Heart right ventricle (tissue), 16 donors: ENCODE data around the gene HSPA1L. TPM values are rescaled to one million over a fixed set of nuclear protein-coding genes. Genes with fewer than 3 reads are reported as not detected.
"Not testable (repeated sequence)": the region's sequence is repeated elsewhere in the genome, so short reads cannot be mapped to it uniquely, and the experiment has no call there.

ENCODE experiments used
- ATAC-seq, 8 donors: fragments of 200-7000 bp; cut with Tn5 transposase; one replicate each; pipeline ENCODE4 v1.9.1; 2020; ENCODE audit warnings: mild to moderate bottlenecking in 8 of 8, moderate library complexity in 8 of 8, moderate number of reproducible peaks in 1 of 8
- DNase-seq, 2 donors: peaks; one replicate each; pipeline ENCODE4 v3.0.0-alpha.2; 2020
- H3K27ac ChIP-seq, 10 donors: fragments of 200-600 bp; sonication (generic) in 2 of 10; one replicate each; pipeline versions ENCODE4 v1.5.0 to v1.8.0; 2020 to 2022; ENCODE audit warnings: mild to moderate bottlenecking in 3 of 10
- H3K27me3 ChIP-seq, 7 donors: fragments of 200-600 bp; one replicate each; pipeline ENCODE4 v1.8.0; 2021 to 2022; ENCODE audit warnings: mild to moderate bottlenecking in 2 of 7
- H3K36me3 ChIP-seq, 9 donors: fragments of 200-600 bp; sonication (generic) in 1 of 9; one replicate each; pipeline versions ENCODE4 v1.5.0 to v1.8.0; 2020 to 2022; ENCODE audit warnings: mild to moderate bottlenecking in 2 of 9
- H3K4me1 ChIP-seq, 9 donors: fragments of 200-600 bp; sonication (generic) in 1 of 9; one replicate each; pipeline versions ENCODE4 v1.5.0 to v1.8.0; 2020 to 2022; ENCODE audit warnings: mild to moderate bottlenecking in 4 of 9
- H3K4me3 ChIP-seq, 10 donors: fragments of 200-600 bp; sonication (generic) in 2 of 10; one replicate each; pipeline versions ENCODE4 v1.5.0 to v1.8.0; 2020 to 2022; ENCODE audit warnings: mild to moderate bottlenecking in 7 of 10, moderate library complexity in 2 of 10
- H3K9me3 ChIP-seq, 11 donors: fragments of 200-600 bp in 10 of 11; sonication (generic) in 2 of 11; one replicate each; pipeline versions ENCODE4 v1.5.0 to v1.8.0; 2013 to 2022; ENCODE audit warnings: mild to moderate bottlenecking in 2 of 11, control low read depth in 1 of 11, moderate library complexity in 1 of 11
- CTCF ChIP-seq, 9 donors: fragments of 200-600 bp; sonication (generic) in 2 of 9; IDR thresholded peaks; one replicate each; pipeline versions ENCODE4 v1.5.0 to v1.8.0; 2021 to 2022; ENCODE audit warnings: antibody characterized with exemption in 9 of 9, mild to moderate bottlenecking in 5 of 9, moderate library complexity in 1 of 9
- WGBS, 2 donors: extraction: QIAGEN DNeasy Blood & Tissue Kit; methylation state at CpG; one replicate each; pipeline ENCODE4 v1.1.7; 2013; ENCODE audit warnings: inconsistent platforms in 1 of 2; 5-methylcytosine and 5-hydroxymethylcytosine counted together
- intact Hi-C, 10 donors: fragments of 100-400 bp; cut with DNase I; formaldehyde crosslinking; loops; one replicate each; pipeline versions ENCODE4 v1.11.1 to v1.14.2; 2022
- polyA plus RNA-seq, 2 donors: library from polyadenylated mRNA; stranded (reverse); fragments of 200-250 nt; gene quantifications; one replicate each; pipeline ENCODE4 v1.2.3, GENCODE V29; 2013
- total RNA-seq, 10 donors: library from RNA; stranded (reverse); fragmentation: NEBNext Ultra II Directional in 3 of 10; extraction: Animal tissue kit (Norgen Biotek cat#: 25700) in 3 of 10; gene quantifications; one replicate each; pipeline versions ENCODE4 v1.2.1 to v1.2.4, GENCODE V29; 2021 to 2023
- donor health status: Arrhythmogenic right ventricular cardiomyopathy.
- donor health status: ischemic (EF 13 %, LVEDD 7.1; RV severe dilation, severe dysfunction).
- donor health status: healthy with polysubstance abuse.
- donor health status: DM: no; HTN: yes; CAD: no.
- donor health status: DM: no; HTN: no; CAD: no.
- donor health status: ischemic (EF 25% LVEDD 6.9; RV normal size, moderate dysfunction).
- donor health status: ischemic (EF 25% LVEDD 5.7; RV mildly dilated, moderate dysfunction).
- donor health status: healthy.
- donor health status: DM: yes; HTN: yes; CAD: no.
- donor health status: Ischemic cardiomyopathy.
- donor health status: ischemic (EF 35%, LVEDD 5.7; RV mildly dilated, moderate dysfunction).
- donor health status: nonischemic (EF 11% LVEDD 7.7; RV severe dilation, severe dysfunction).
- donor health status: DM: yes; HTN: yes; CAD: no.
- donor health status: PGD.
- donor health status: ischemic (EF 29% LVEDD 5.4; RV normal size, mild dysfunction).
- donor health status: nonischemic (EF 23%, LVEDD 6.1; RV moderate dilation, normal function).

The HSPA1L gene
- total and polyA plus RNA-seq, 12 donors = 0.80 to 2.9 (median 1.8) TPM

- Histone ChIP-seq H3K27me3 (no peaks in the 10 kb centered on the region), H3K9me3 (no peaks in the 10 kb centered on the region), H3K4me1 (peaks cover 10 to 63% (median 50%) of the 10 kb centered on the region in 9 donors), H3K36me3 (no peaks in the 10 kb centered on the region), H3K4me3 (peak overlapping the region in 5 of 10 donors; percentile 46 to 75 (median 65)), H3K27ac (peak overlapping the region; percentile 72 to 99 (median 98))
- ATAC-seq (no peak), DNase-seq (no peak)
- no peak for TF ChIP-seq CTCF (IDR thresholded peaks at IDR 0.05)
- intact Hi-C loops = loop anchor here in 1 of 10 donors (10.0 kb wide), 1 partner anchor 275 kb away; the partner anchor contains the start of genes ATP6V1G2, DDX39B and NFKBIL1
Observed at GRCh38 chr6:31819871-31820299, 4.8 kb upstream of the HSPA1L start.

GRCh38 chr6:31817929-31818511, 2.9 kb upstream of the HSPA1L start:
- ATAC-seq = not testable (repeated sequence)

GRCh38 chr6:31817133-31817928, 2.2 kb upstream of the HSPA1L start:
- ATAC-seq, H3K27me3 ChIP-seq, DNase-seq, intact Hi-C loops, H3K9me3 ChIP-seq, H3K36me3 ChIP-seq: not testable (repeated sequence)
- 26 to 36% methylated on average over 14 of the region's 37 CpGs for WGBS, 2 donors
- Histone ChIP-seq H3K4me3 (peak overlapping the region; percentile 41 to 75 (median 64)), H3K4me1 (peaks cover 12 to 59% (median 43%) of the 10 kb centered on the region in 9 donors), H3K27ac (peak overlapping the region; percentile 72 to 99 (median 98))
- TF ChIP-seq CTCF (IDR thresholded peaks at IDR 0.05) = peak in 4 of 9 donors; percentile 20 to 43 (median 33)

More at GRCh38 chr6:31817929-31818511, 2.9 kb upstream of the HSPA1L start:
- WGBS, 2 donors = 44 to 48% methylated on average over 8 of the region's 8 CpGs
- H3K36me3 ChIP-seq, intact Hi-C loops, DNase-seq, H3K9me3 ChIP-seq, H3K27me3 ChIP-seq: not testable (repeated sequence)
- Histone ChIP-seq H3K27ac (peak overlapping the region; percentile 72 to 99 (median 98)), H3K4me3 (peak overlapping the region; percentile 41 to 75 (median 64)), H3K4me1 (peaks cover 14 to 62% (median 49%) of the 10 kb centered on the region in 9 donors)

GRCh38 chr6:31814677-31815024, 432 bp downstream of the HSPA1L start:
- Histone ChIP-seq H3K4me1 (peaks cover 7 to 38% (median 26%) of the 10 kb centered on the region in 9 donors), H3K27ac (peak overlapping the region; percentile 95 to 100 (median 99)), H3K9me3 (no peaks in the 10 kb centered on the region), H3K4me3 (peak overlapping the region; percentile 52 to 71 (median 64)), H3K27me3 (no peaks in the 10 kb centered on the region), H3K36me3 (no peaks in the 10 kb centered on the region)
- 0 to 1% methylated on average over 13 of the region's 13 CpGs for WGBS, 2 donors
- ATAC-seq (peak; percentile 79 to 89 (median 88)), DNase-seq (peak; percentile 93 to 98)
- intact Hi-C loops = loop anchor here in 1 of 10 donors (5.0 kb wide), 1 partner anchor 77 kb away; the partner anchor contains the start of gene CLIC1
- no peak for TF ChIP-seq CTCF (IDR thresholded peaks at IDR 0.05)
